BJ (cell line): ENCODE measurements around the gene ARMC8. TPM values are rescaled to one million over a fixed set of nuclear protein-coding genes. Genes with fewer than 3 reads are reported as not detected.

Source experiments
- CTCF ChIA-PET: fragments of 350-600 bp; formaldehyde crosslinking; extraction: SDS; loops from one replicate; lab custom pipeline; 2021; ENCODE audit warnings: antibody characterized with exemption, inconsistent platforms; lab: Yijun Ruan, JAX
- POLR2A ChIA-PET: fragments of 300-600 bp; sonication (Branson Sonifier 250); formaldehyde crosslinking; extraction: SDS; loops from one replicate; lab custom pipeline; 2021; ENCODE audit warnings: antibody characterized with exemption; lab: Charles Lee
- DNase-seq: peaks from one replicate; pipeline ENCODE4 v3.0.0-alpha.2; 2011; ENCODE audit warnings: low read depth
- H3K27me3 ChIP-seq: 2 replicates; pipeline ENCODE4 v1.6.0; 2011; ENCODE audit warnings: low read length; ENCODE audit not compliant: control insufficient read depth, insufficient read depth
- H3K36me3 ChIP-seq: 2 replicates; pipeline ENCODE4 v1.5.1; 2011; ENCODE audit warnings: low read length; ENCODE audit not compliant: control insufficient read depth, insufficient read depth
- H3K4me3 ChIP-seq: 2 replicates; pipeline ENCODE4 v1.5.1; 2011; ENCODE audit warnings: low read depth, mild to moderate bottlenecking, control low read depth, low read length
- CTCF ChIP-seq: IDR thresholded peaks from 2 replicates; pipeline ENCODE4 v1.5.1; 2011; ENCODE audit warnings: low read depth, mild to moderate bottlenecking, control low read depth, inconsistent platforms, low read length, moderate library complexity; ENCODE audit not compliant: insufficient read depth
- polyA plus RNA-seq: library from polyadenylated mRNA; depleted of rRNA; stranded (reverse); fragments of >200 nt; gene quantifications from 2 replicates; pipeline ENCODE4 v1.2.3, GENCODE V29; 2011

Gene ARMC8
- polyA plus RNA-seq, 1 experiment: 52.7 TPM

- Histone ChIP-seq H3K36me3 (peaks cover 8% of the 10 kb centered on the region), H3K27me3 (no peaks in the 10 kb centered on the region), H3K4me3 (no peak overlapping the region)
- POLR2A ChIA-PET: no interaction called here
- no peak for TF ChIP-seq CTCF
- no peak for DNase-seq
- CTCF ChIA-PET: interaction anchor here (1.0 to 1.1 kb wide), 2 partner anchors 9 to 13 kb away, joined by 3 read pairs; no protein-coding TSS in a partner anchor
Measured at GRCh38 chr3:138289260-138289659, 102.2 kb downstream of the ARMC8 start.

- ChIA-PET POLR2A (no interaction called here), CTCF (interaction anchor here (1.0 to 1.1 kb wide), 2 partner anchors 8 to 12 kb away, joined by 3 read pairs; no protein-coding TSS in a partner anchor)
- H3K27me3 ChIP-seq: no peaks in the 10 kb centered on the region
- no peak overlapping the region for H3K4me3 ChIP-seq
- peaks cover 8% of the 10 kb centered on the region for H3K36me3 ChIP-seq
- no peak for TF ChIP-seq CTCF
- no peak for DNase-seq
Measured at GRCh38 chr3:138289701-138290100, 102.6 kb downstream of the ARMC8 start.

GRCh38 chr3:138296639-138297038 lies 109.5 kb downstream of the ARMC8 start:
- CTCF ChIA-PET: no interaction called here
- no peaks in the 10 kb centered on the region for H3K27me3 ChIP-seq
- DNase-seq: no peak
- H3K36me3 ChIP-seq: peaks cover 7% of the 10 kb centered on the region
- TF ChIP-seq CTCF: no peak
- POLR2A ChIA-PET: no interaction called here
- H3K4me3 ChIP-seq: no peak overlapping the region

- ChIA-PET CTCF (interaction anchor here (1.1 kb wide), 1 partner anchor 8 kb away, joined by 3 read pairs; no protein-coding TSS in a partner anchor), POLR2A (no interaction called here)
- no peak for DNase-seq
- Histone ChIP-seq H3K36me3 (peaks cover 7% of the 10 kb centered on the region), H3K27me3 (no peaks in the 10 kb centered on the region), H3K4me3 (no peak overlapping the region)
- TF ChIP-seq CTCF: no peak
Measured at GRCh38 chr3:138297059-138297607, 110.0 kb downstream of the ARMC8 start.

- H3K27me3 ChIP-seq: no peaks in the 10 kb centered on the region
- TF ChIP-seq CTCF: no peak
- no peak for DNase-seq
- peaks cover 7% of the 10 kb centered on the region for H3K36me3 ChIP-seq
- ChIA-PET CTCF (interaction anchor here (1.1 kb wide), 1 partner anchor 8 kb away, joined by 3 read pairs; no protein-coding TSS in a partner anchor), POLR2A (no interaction called here)
- no peak overlapping the region for H3K4me3 ChIP-seq
Measured at GRCh38 chr3:138297876-138298275, 110.8 kb downstream of the ARMC8 start.
